Activated T-cell treated with anti-CD3 and anti-CD28 coated beads, Interleukin-2, amount 50 U/mL, for 4 hours (primary cell): ENCODE measurements around the gene DLG3. TPM values are rescaled to one million over a fixed set of nuclear protein-coding genes. Genes with fewer than 3 reads are reported as not detected.
A peak's percentile ranks its signal among the peaks of the same experiment; 100 is the strongest.

ENCODE experiments used
- ATAC-seq, 2 donors: fragments of 200-7000 bp; cut with Tn5 transposase; one replicate each; pipeline ENCODE4 v1.10.0; 2021
- DNase-seq: peaks from one replicate; pipeline ENCODE4 v3.0.0-alpha.2; 2020
- H3K27me3 Mint-ChIP-seq: one replicate; pipeline ENCODE4 v1.8.0; 2021; ENCODE audit warnings: low read depth, mixed read lengths
- H3K36me3 Mint-ChIP-seq: one replicate; pipeline ENCODE4 v1.8.0; 2022; ENCODE audit warnings: mixed read lengths; ENCODE audit not compliant: insufficient read depth
- H3K4me1 Mint-ChIP-seq: one replicate; pipeline ENCODE4 v1.8.0; 2021; ENCODE audit warnings: low read depth, mixed read lengths
- H3K4me3 Mint-ChIP-seq: one replicate; pipeline ENCODE4 v1.8.0; 2021; ENCODE audit warnings: mild to moderate bottlenecking, moderate library complexity, mixed read lengths
- H3K9me3 Mint-ChIP-seq: one replicate; pipeline ENCODE4 v1.8.0; 2021; ENCODE audit warnings: mixed read lengths
- total RNA-seq, 3 donors: library from RNA; stranded (reverse); gene quantifications; one replicate each; pipeline ENCODE4 v1.2.1, GENCODE V29; 2021

Gene DLG3
- total RNA-seq, 3 donors from 2014 or later, result 8.0 to 9.1 (median 9.0) TPM

GRCh38 chrX:70476934-70477733 is 32.5 kb downstream of the DLG3 start:
- no peaks in the 10 kb centered on the region for H3K27me3 Mint-ChIP-seq
- H3K4me3 Mint-ChIP-seq, result no peak overlapping the region
- no peak for ATAC-seq
- H3K36me3 Mint-ChIP-seq, result peaks cover 4% of the 10 kb centered on the region
- DNase-seq, result no peak
- H3K9me3 Mint-ChIP-seq, result no peaks in the 10 kb centered on the region
- H3K4me1 Mint-ChIP-seq, result no peaks in the 10 kb centered on the region

GRCh38 chrX:70477734-70478075 is 33.1 kb downstream of the DLG3 start:
- peaks cover 4% of the 10 kb centered on the region for H3K36me3 Mint-ChIP-seq
- H3K4me3 Mint-ChIP-seq, result no peak overlapping the region
- ATAC-seq (no peak), DNase-seq (no peak)
- H3K9me3 Mint-ChIP-seq, result no peaks in the 10 kb centered on the region
- H3K27me3 Mint-ChIP-seq, result no peaks in the 10 kb centered on the region
- H3K4me1 Mint-ChIP-seq, result no peaks in the 10 kb centered on the region

- ATAC-seq, result no peak
- H3K4me1 Mint-ChIP-seq, result no peaks in the 10 kb centered on the region
- no peak overlapping the region for H3K4me3 Mint-ChIP-seq
- no peaks in the 10 kb centered on the region for H3K27me3 Mint-ChIP-seq
- peaks cover 4% of the 10 kb centered on the region for H3K36me3 Mint-ChIP-seq
- DNase-seq, result no peak
- H3K9me3 Mint-ChIP-seq, result no peaks in the 10 kb centered on the region
Observed at GRCh38 chrX:70478526-70479245, 34.1 kb downstream of the DLG3 start.

- H3K36me3 Mint-ChIP-seq, result peaks cover 3% of the 10 kb centered on the region
- ATAC-seq, result no peak
- no peaks in the 10 kb centered on the region for H3K27me3 Mint-ChIP-seq
- H3K9me3 Mint-ChIP-seq, result no peaks in the 10 kb centered on the region
- no peak for DNase-seq
- H3K4me3 Mint-ChIP-seq, result no peak overlapping the region
- no peaks in the 10 kb centered on the region for H3K4me1 Mint-ChIP-seq
Observed at GRCh38 chrX:70479247-70479921, 34.7 kb downstream of the DLG3 start.

- no peaks in the 10 kb centered on the region for H3K4me1 Mint-ChIP-seq
- no peaks in the 10 kb centered on the region for H3K27me3 Mint-ChIP-seq
- no peak for ATAC-seq
- no peak for DNase-seq
- no peaks in the 10 kb centered on the region for H3K9me3 Mint-ChIP-seq
- peaks cover 3% of the 10 kb centered on the region for H3K36me3 Mint-ChIP-seq
- H3K4me3 Mint-ChIP-seq, result no peak overlapping the region
Observed at GRCh38 chrX:70479922-70480659, 35.5 kb downstream of the DLG3 start.

DNA sequence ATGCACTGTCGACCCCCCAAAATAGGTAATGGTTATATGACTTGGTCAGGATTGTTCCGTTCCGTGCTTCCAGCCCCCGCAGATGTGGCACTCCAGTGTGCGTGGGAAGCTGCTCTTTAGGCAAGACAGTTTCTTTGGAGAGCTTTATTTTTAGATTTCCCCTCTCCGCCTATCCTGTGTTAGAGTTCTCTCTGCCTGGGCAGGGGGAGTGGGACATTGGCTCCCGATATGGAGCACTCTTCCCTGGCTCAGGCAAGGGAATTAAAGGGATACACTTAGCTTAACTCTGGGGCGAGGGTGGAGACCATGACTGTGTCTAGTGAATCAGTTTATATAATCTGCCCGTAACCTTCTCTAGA is 36.0 kb downstream of the DLG3 start:
- ATAC-seq, result no peak
- Mint-ChIP-seq H3K36me3 (peaks cover 3% of the 10 kb centered on the region), H3K4me1 (no peaks in the 10 kb centered on the region), H3K27me3 (no peaks in the 10 kb centered on the region), H3K4me3 (no peak overlapping the region), H3K9me3 (no peaks in the 10 kb centered on the region)
- no peak for DNase-seq

DNA sequence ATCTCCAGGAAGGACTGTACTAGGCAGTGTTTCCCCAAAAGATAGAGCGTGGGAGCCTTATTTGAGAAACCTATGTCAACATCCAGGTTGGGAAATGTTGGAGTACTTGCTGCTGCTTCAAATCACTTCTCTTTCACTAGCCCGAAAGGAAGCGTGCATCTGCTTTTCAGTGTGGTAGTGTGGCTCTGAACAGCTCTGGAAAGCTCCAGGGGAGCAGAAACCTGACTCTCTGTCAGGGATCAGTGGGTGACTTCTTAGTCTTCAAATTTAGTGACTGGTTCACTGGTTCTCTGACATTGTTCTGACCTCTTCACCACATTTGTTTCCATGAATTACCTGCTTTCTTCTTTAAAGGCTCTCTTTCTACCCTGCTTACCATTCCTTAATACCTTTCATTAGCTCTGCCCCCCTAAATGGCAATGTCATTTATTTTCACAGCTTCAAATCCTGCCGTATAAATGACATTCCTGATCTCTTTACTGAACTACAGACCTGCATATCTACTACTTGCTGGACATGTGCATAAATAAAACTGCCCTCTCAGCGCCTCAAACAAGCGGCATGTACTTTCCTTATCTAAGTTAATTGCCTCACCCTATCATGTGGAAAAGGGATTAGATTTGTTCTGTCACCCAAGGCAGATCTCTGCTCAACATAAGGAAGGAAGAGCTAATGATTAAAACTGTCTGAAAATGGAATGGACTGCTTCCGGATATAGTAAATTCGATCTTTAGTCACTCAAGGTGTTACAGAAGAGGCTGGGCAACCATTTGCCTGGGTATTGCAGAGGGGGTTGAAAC is 37.0 kb downstream of the DLG3 start:
- ATAC-seq, result no peak

GRCh38 chrX:70482300-70482699 is 37.7 kb downstream of the DLG3 start:
- peaks cover 3% of the 10 kb centered on the region for H3K36me3 Mint-ChIP-seq
- no peak for DNase-seq

More for the DNA sequence above, 37.0 kb downstream of the DLG3 start:
- Mint-ChIP-seq H3K9me3 (no peaks in the 10 kb centered on the region), H3K4me1 (no peaks in the 10 kb centered on the region), H3K36me3 (peaks cover 3% of the 10 kb centered on the region), H3K27me3 (no peaks in the 10 kb centered on the region), H3K4me3 (no peak overlapping the region)
- no peak for DNase-seq

DNA sequence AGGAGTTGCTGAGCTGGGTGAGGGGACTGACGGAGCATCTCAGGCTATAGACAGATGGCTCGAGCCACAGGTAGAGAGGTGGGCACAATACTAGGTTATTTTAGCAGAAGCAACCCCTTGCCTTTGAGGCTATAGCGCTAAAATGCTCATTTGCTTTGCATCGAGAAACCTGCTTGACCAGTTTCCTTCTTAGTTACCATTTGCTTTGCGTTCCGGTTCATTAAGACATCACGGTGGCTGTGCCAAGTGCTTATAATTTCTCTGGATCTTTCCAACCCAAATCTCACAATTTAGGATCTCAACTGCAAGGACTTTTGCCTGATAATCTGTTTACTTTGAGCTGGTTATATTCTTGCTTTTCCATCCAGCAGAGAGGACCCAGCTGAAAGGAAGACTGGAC is 40.8 kb downstream of the DLG3 start:
- H3K36me3 Mint-ChIP-seq, result peaks cover 7% of the 10 kb centered on the region

More at GRCh38 chrX:70482300-70482699, 37.7 kb downstream of the DLG3 start:
- no peaks in the 10 kb centered on the region for H3K27me3 Mint-ChIP-seq
- no peaks in the 10 kb centered on the region for H3K9me3 Mint-ChIP-seq
- no peak for ATAC-seq
- H3K4me1 Mint-ChIP-seq, result no peaks in the 10 kb centered on the region
- H3K4me3 Mint-ChIP-seq, result no peak overlapping the region

GRCh38 chrX:70488856-70489255 is 44.2 kb downstream of the DLG3 start:
- Mint-ChIP-seq H3K9me3 (no peaks in the 10 kb centered on the region), H3K36me3 (peaks cover 19% of the 10 kb centered on the region), H3K4me1 (no peaks in the 10 kb centered on the region), H3K4me3 (no peak overlapping the region), H3K27me3 (no peaks in the 10 kb centered on the region)
- ATAC-seq (no peak), DNase-seq (no peak)

More for the DNA sequence above, 40.8 kb downstream of the DLG3 start:
- DNase-seq, result no peak
- no peak overlapping the region for H3K4me3 Mint-ChIP-seq
- no peaks in the 10 kb centered on the region for H3K4me1 Mint-ChIP-seq
- H3K27me3 Mint-ChIP-seq, result no peaks in the 10 kb centered on the region
- ATAC-seq, result no peak
- H3K9me3 Mint-ChIP-seq, result no peaks in the 10 kb centered on the region

GRCh38 chrX:70494441-70494840 is 49.8 kb downstream of the DLG3 start:
- peaks cover 27% of the 10 kb centered on the region for H3K36me3 Mint-ChIP-seq
- no peak for DNase-seq
- no peaks in the 10 kb centered on the region for H3K27me3 Mint-ChIP-seq
- ATAC-seq, result peak; percentile 46 to 71
- H3K4me3 Mint-ChIP-seq, result no peak overlapping the region
- H3K9me3 Mint-ChIP-seq, result no peaks in the 10 kb centered on the region
- no peaks in the 10 kb centered on the region for H3K4me1 Mint-ChIP-seq

DNA sequence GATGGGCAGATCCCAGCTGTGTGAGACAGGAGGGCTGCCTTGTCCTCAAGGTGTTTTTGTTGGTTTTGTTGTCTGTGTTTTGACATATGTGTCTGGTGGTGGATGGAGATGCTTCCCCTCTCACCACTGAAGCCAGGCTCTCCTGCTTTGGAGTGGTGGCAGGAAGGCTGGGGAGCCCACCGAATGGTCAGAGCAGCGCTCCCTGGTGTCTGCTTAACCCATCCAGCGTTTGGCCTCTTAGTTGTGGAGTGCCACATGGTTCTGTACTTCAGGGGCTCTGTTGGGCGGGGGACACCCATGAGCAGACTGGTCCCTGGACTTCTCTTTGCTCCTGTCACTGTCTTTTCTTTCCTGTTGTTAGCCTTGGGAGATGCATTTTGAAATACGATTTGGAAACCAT is 51.9 kb downstream of the DLG3 start:
- H3K4me3 Mint-ChIP-seq, result no peak overlapping the region
- H3K4me1 Mint-ChIP-seq, result no peaks in the 10 kb centered on the region
- H3K9me3 Mint-ChIP-seq, result no peaks in the 10 kb centered on the region
- H3K27me3 Mint-ChIP-seq, result no peaks in the 10 kb centered on the region
- H3K36me3 Mint-ChIP-seq, result peaks cover 28% of the 10 kb centered on the region
- DNase-seq (no peak), ATAC-seq (no peak)

- H3K4me1 Mint-ChIP-seq, result no peaks in the 10 kb centered on the region
- ATAC-seq (no peak), DNase-seq (no peak)
- no peak overlapping the region for H3K4me3 Mint-ChIP-seq
- H3K9me3 Mint-ChIP-seq, result no peaks in the 10 kb centered on the region
- peaks cover 26% of the 10 kb centered on the region for H3K36me3 Mint-ChIP-seq
- H3K27me3 Mint-ChIP-seq, result no peaks in the 10 kb centered on the region
Observed at GRCh38 chrX:70497026-70497425, 52.4 kb downstream of the DLG3 start.
